ENCODE results near the gene DOK3.

- TF ChIP-seq POLR2AphosphoS5 (IDR thresholded peaks at IDR 0.05) (no peak), CTCF (IDR thresholded peaks at IDR 0.05) (no peak)
These were observed 18.6 kb downstream of the DOK3 start for GRCh38 chr5:177490992-177491391.
